DND-41 (cell line): ENCODE measurements around the gene HTT.

Source experiments
- ATAC-seq: fragments of 200-7000 bp; cut with Tn5 transposase; 3 replicates; pipeline ENCODE4 v1.9.1; 2021; ENCODE audit warnings: low read depth; ENCODE audit not compliant: insufficient read depth
- DNase-seq: peaks from one replicate; pipeline ENCODE4 v3.0.0-alpha.2; 2020
- H2AFZ ChIP-seq: 2 replicates; pipeline ENCODE4 v1.6.0; 2012; ENCODE audit warnings: low read depth, low read length
- H3K27ac ChIP-seq: 2 replicates; pipeline ENCODE4 v1.5.1; 2012; ENCODE audit warnings: low read length, inconsistent platforms
- H3K27me3 ChIP-seq: fragments of 200-600 bp; sonication (generic); 2 replicates; pipeline ENCODE4 v1.6.0; 2012; ENCODE audit warnings: low read length, mild to moderate bottlenecking, inconsistent platforms; ENCODE audit not compliant: insufficient read depth, poor library complexity
- H3K36me3 ChIP-seq: 2 replicates; pipeline ENCODE4 v1.5.1; 2012; ENCODE audit warnings: low read length, inconsistent platforms; ENCODE audit not compliant: insufficient read depth
- H3K4me1 ChIP-seq: 2 replicates; pipeline ENCODE4 v1.5.1; 2012; ENCODE audit warnings: mild to moderate bottlenecking, low read length; ENCODE audit not compliant: insufficient read depth
- H3K4me2 ChIP-seq: 2 replicates; pipeline ENCODE4 v1.6.0; 2012; ENCODE audit warnings: mild to moderate bottlenecking, moderate library complexity, low read length, inconsistent platforms; ENCODE audit not compliant: insufficient read depth
- H3K4me3 ChIP-seq, 2 experiments: fragments of 200-600 bp in 1 of 2; shearing (Covaris generic) in 1 of 2; 2 replicates each; pipeline ENCODE4 v1.5.1; 2012 to 2016; ENCODE audit warnings: inconsistent platforms in 2 of 2, low read length in 2 of 2, mild to moderate bottlenecking in 2 of 2, low read depth in 1 of 2, moderate library complexity in 1 of 2
- H3K79me2 ChIP-seq: 2 replicates; pipeline ENCODE4 v1.6.0; 2012; ENCODE audit warnings: low read length, inconsistent platforms; ENCODE audit not compliant: insufficient read depth
- H3K9ac ChIP-seq: 2 replicates; pipeline ENCODE4 v1.6.0; 2012; ENCODE audit warnings: low read depth, mild to moderate bottlenecking, inconsistent platforms, low read length, moderate library complexity
- H3K9me3 ChIP-seq: 2 replicates; pipeline ENCODE4 v1.5.1; 2012; ENCODE audit warnings: low read length, moderate library complexity, mild to moderate bottlenecking, inconsistent platforms; ENCODE audit not compliant: insufficient read depth, severe bottlenecking
- H4K20me1 ChIP-seq: 2 replicates; pipeline ENCODE4 v1.6.0; 2012; ENCODE audit warnings: low read length; ENCODE audit not compliant: insufficient read depth
- EZH2 ChIP-seq: IDR thresholded peaks from 3 replicates; pipeline ENCODE4 v1.6.1; 2012; ENCODE audit warnings: borderline replicate concordance, low read depth, mild to moderate bottlenecking, moderate library complexity, low read length, inconsistent platforms; ENCODE audit not compliant: severe bottlenecking
- TF ChIP-seq, protein P1 (sequence below): IDR thresholded peaks from 2 replicates; pipeline ENCODE4 v1.5.1; 2012; ENCODE audit warnings: borderline replicate concordance, low read length, moderate library complexity, mild to moderate bottlenecking; ENCODE audit not compliant: poor library complexity, severe bottlenecking; ENCODE audit errors: extremely low read depth

The HTT gene

DNA sequence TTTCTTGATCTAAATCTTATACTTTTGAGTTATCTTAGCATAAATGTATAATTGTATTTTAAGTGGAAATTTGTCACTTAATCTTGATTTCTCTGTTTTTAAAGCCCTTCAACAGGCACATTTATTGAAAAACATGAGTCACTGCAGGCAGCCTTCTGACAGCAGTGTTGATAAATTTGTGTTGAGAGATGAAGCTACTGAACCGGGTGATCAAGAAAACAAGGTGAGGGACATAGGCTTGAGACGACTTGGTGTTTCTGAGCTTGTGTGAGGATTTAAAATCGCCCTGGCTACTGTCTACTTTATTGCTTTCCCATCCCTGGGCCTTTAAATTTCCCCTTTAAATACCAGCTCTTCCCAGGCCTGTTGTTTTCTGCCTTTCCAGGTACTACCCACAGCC lies 55.7 kb downstream of the HTT start:
- no peak for TF ChIP-seq EZH2
- TF ChIP-seq, protein P1, sequence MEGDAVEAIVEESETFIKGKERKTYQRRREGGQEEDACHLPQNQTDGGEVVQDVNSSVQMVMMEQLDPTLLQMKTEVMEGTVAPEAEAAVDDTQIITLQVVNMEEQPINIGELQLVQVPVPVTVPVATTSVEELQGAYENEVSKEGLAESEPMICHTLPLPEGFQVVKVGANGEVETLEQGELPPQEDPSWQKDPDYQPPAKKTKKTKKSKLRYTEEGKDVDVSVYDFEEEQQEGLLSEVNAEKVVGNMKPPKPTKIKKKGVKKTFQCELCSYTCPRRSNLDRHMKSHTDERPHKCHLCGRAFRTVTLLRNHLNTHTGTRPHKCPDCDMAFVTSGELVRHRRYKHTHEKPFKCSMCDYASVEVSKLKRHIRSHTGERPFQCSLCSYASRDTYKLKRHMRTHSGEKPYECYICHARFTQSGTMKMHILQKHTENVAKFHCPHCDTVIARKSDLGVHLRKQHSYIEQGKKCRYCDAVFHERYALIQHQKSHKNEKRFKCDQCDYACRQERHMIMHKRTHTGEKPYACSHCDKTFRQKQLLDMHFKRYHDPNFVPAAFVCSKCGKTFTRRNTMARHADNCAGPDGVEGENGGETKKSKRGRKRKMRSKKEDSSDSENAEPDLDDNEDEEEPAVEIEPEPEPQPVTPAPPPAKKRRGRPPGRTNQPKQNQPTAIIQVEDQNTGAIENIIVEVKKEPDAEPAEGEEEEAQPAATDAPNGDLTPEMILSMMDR, result no peak
- Histone ChIP-seq H3K4me1 (no peaks in the 10 kb centered on the region), H3K9ac (no peak overlapping the region), H3K79me2 (no peaks in the 10 kb centered on the region), H3K27ac (no peak overlapping the region), H4K20me1 (no peaks in the 10 kb centered on the region), H3K9me3 (no peaks in the 10 kb centered on the region), H3K4me3 (no peak overlapping the region), H3K4me2 (no peak overlapping the region), H3K27me3 (no peaks in the 10 kb centered on the region), H2AFZ (no peak overlapping the region), H3K36me3 (peaks cover 79% of the 10 kb centered on the region)
- DNase-seq, result no peak
- ATAC-seq, result no peak

DNA sequence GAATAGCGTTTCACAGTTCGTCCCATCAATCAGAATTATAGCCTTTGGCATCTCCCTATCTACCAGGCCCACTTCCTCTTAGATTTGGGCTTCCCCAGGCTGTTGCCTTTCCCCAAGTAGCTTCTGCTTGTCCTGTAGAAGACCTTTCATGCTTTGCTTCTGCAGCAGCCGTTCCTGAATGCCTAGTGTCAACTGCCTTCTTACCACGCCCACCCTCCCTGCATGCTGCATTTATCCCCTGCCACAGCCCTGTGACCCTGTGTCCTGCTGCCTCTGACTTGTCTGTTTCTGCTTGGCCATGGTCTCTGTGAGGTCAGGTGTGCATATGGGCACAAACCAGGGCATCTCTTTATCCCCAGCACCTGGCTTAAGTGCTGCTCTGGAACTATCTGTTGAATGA lies 56.3 kb downstream of the HTT start:
- Histone ChIP-seq H3K27ac (no peak overlapping the region), H3K27me3 (no peaks in the 10 kb centered on the region), H3K4me2 (no peak overlapping the region), H3K79me2 (no peaks in the 10 kb centered on the region), H3K4me1 (no peaks in the 10 kb centered on the region), H4K20me1 (no peaks in the 10 kb centered on the region), H3K4me3 (no peak overlapping the region), H2AFZ (no peak overlapping the region), H3K36me3 (peaks cover 80% of the 10 kb centered on the region), H3K9ac (no peak overlapping the region), H3K9me3 (no peaks in the 10 kb centered on the region)
- DNase-seq (no peak), ATAC-seq (no peak)
- TF ChIP-seq, protein P1, result no peak
- no peak for TF ChIP-seq EZH2

DNA sequence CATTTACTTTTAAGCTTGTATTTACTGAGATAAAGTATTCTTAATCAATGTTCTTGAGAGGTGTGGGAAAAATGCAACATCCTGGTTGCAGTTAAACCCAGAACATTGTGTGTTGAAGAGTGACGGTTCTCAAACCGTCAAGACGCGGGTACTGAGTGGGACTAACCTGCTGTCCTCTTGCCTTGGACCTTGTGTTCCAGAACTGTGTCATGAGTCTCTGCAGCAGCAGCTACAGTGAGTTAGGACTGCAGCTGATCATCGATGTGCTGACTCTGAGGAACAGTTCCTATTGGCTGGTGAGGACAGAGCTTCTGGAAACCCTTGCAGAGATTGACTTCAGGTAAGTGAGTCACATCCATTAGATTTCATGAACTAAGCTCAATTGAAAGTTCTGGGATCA lies 59.7 kb downstream of the HTT start:
- no peak for TF ChIP-seq EZH2
- TF ChIP-seq, protein P1, result no peak
- no peak for DNase-seq
- H3K36me3 ChIP-seq, result peaks cover 72% of the 10 kb centered on the region

More for the DNA sequence above, 59.7 kb downstream of the HTT start:
- Histone ChIP-seq H3K4me3 (no peak overlapping the region), H3K27me3 (no peaks in the 10 kb centered on the region), H3K9me3 (no peaks in the 10 kb centered on the region), H2AFZ (no peak overlapping the region), H3K4me2 (no peak overlapping the region), H3K27ac (no peak overlapping the region), H3K9ac (no peak overlapping the region), H4K20me1 (no peaks in the 10 kb centered on the region), H3K4me1 (no peaks in the 10 kb centered on the region), H3K79me2 (no peaks in the 10 kb centered on the region)
- ATAC-seq, result no peak
